ENCODE data around the gene DDX17.

DNA sequence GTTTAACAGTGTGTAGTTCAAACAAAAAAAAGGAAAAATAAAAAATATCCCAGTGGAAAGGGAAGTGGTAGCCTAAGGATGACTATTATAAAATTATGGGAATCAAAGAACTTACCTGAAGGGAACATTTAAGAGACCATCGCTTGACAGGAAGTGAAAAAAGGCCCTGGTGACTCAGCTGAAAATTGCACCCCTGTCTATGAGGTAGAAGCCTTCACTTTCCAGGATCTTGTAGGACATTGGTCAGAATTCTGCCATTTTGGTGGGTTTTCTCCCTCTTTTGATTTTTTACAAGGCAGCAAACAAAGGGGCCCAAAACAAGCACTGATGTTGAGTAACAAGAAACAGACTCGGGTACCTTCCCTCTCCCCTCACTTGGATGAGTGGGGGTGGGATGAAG is 15.6 kb downstream of the DDX17 start:
- TF ChIP-seq, protein P1, sequence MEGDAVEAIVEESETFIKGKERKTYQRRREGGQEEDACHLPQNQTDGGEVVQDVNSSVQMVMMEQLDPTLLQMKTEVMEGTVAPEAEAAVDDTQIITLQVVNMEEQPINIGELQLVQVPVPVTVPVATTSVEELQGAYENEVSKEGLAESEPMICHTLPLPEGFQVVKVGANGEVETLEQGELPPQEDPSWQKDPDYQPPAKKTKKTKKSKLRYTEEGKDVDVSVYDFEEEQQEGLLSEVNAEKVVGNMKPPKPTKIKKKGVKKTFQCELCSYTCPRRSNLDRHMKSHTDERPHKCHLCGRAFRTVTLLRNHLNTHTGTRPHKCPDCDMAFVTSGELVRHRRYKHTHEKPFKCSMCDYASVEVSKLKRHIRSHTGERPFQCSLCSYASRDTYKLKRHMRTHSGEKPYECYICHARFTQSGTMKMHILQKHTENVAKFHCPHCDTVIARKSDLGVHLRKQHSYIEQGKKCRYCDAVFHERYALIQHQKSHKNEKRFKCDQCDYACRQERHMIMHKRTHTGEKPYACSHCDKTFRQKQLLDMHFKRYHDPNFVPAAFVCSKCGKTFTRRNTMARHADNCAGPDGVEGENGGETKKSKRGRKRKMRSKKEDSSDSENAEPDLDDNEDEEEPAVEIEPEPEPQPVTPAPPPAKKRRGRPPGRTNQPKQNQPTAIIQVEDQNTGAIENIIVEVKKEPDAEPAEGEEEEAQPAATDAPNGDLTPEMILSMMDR (IDR thresholded peaks at IDR 0.05), result no peak
- TF ChIP-seq POLR2A (IDR thresholded peaks at IDR 0.05), result no peak
